Colon (tissue), 2 donors: ENCODE measurements around the gene EVA1C.
"Not testable (repeated sequence)": the region's sequence is repeated elsewhere in the genome, so short reads cannot be mapped to it uniquely, and the experiment has no call there.

Experiments
- FAIRE-seq: peaks from 2 replicates; lab custom pipeline; 2012; peaks lifted over from hg19 to GRCh38; lab: Jason Lieb, UNC
- donor health status: control.
- donor health status: control.

Gene EVA1C, protein sequence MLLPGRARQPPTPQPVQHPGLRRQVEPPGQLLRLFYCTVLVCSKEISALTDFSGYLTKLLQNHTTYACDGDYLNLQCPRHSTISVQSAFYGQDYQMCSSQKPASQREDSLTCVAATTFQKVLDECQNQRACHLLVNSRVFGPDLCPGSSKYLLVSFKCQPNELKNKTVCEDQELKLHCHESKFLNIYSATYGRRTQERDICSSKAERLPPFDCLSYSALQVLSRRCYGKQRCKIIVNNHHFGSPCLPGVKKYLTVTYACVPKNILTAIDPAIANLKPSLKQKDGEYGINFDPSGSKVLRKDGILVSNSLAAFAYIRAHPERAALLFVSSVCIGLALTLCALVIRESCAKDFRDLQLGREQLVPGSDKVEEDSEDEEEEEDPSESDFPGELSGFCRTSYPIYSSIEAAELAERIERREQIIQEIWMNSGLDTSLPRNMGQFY

DNA sequence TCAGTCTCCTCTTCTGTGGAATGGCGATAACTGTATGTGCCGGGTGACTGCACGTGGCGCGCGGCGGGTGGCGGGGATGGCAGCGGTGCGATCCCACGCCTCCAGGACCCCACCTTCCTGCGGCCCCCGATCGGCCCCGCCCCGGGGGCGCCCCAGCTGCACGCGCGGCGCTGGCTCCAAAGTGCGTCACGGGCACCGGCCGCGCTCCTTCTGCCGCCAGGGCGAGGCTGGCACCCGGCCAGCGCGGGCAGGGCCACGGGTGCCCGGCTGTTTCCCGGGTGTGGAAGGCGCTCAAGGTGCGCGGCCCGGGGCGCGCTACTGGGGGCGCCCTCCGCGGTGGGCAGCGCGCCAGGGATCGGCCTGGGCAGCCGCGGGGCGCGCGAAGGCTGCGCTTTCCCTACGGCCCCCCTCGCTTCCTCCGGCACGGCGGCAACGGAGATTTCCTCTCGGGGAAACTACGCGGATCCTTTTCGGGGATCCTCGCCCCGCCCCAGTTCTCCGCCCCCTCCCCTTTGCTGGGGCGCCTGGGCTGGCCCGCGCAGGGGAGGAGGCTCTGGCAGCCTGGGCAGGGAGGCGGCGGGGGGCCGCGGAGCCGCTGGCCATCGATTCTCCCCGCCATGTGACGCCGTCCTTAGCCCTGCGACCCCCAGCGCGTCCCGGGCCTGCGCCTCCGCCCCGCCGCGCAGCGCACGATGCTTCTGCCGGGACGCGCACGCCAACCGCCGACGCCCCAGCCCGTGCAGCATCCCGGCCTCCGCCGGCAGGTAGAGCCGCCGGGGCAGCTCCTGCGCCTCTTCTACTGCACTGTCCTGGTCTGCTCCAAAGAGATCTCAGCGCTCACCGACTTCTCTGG lies at the start of gene EVA1C:
Gene EVA1C, plus strand, starts transcription at position 545 of the 853 bp plus-strand sequence. Its CDS starts 148 bp downstream, at position 693.
- no peak for FAIRE-seq

DNA sequence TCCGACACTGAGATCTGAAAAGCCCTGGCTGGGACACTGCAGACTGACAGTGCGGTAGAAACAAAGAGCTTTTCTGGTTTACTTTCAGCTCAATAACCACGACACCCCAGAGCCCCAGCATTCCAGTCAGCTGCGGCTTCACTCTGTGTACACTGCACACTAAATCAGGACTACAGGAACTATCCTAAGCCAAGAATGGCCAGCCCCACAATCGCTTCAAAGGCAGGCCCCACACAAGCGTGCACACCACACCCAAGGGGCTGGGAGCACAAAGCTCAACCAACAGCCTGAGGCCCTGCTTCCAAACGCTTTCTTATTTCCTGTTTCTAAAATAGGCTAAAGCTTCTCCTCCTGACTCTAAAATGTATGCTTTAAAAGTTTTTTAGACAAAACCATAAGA lies 48.1 kb upstream of the EVA1C start:
- no peak for FAIRE-seq

DNA sequence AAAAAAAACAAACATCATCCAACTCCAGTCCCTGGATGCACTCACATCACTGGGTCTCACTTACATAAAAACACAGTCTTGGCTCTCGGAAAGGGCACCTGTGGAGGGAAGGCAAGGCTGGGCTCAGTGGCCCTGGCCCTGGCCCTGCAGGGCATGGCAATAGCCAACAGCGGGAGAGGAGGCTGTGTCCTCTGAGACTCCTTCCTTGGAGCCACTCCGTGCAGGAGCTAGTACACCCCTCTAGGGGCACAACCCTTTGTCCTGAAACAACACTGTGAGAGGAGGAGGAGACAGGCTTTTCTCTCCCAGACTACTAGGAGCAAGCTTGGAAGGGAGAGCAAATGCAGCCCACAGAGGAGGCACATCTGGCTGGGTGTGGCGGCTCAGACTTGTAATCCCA lies 47.7 kb upstream of the EVA1C start:
- FAIRE-seq: no peak

DNA sequence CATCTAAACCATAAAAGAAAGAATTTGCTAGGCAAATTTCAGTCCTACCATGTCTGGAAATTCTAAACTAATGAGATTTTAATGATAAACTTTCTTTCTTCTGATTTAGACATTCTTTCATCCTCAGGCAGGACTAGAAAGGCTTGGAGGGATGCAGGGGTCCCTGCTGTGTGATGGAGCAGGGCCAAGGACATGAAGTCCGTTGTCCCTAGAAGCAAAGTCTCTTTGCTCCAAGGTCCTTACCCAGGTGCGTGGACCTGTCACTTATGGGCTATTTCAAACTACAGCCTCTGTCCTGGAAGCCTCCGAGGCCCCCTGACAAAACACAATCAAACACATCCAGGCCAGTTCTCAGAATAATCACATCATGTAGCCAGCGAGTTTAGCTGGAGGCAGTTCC lies 46.3 kb upstream of the EVA1C start:
- FAIRE-seq: no peak

- FAIRE-seq: no peak
These were observed 45.3 kb upstream of the EVA1C start for GRCh38 chr21:32367158-32367557.

DNA sequence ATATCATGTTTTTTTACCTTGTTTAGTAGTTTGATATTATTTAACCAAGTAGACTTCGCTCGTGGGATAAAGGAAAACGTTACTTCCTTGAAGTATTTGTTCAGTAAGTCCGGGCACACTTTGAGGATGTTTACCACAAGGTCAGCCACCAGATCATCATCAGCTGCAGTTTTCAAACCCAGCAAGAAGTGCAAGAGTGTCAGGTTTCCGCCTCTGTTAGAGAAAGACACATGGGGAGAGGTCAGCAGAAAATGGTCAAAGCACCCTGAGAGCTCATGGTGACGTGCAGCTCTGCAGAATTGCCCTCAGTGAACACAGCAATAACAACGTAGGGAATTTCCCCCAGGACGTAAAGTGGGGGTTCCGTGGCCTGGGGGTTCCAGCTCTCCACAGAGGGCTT lies 44.1 kb upstream of the EVA1C start:
- no peak for FAIRE-seq

- not testable (repeated sequence) for FAIRE-seq
These were observed 43.5 kb upstream of the EVA1C start for GRCh38 chr21:32368961-32369360.

- FAIRE-seq: no peak
These were observed 41.3 kb upstream of the EVA1C start for GRCh38 chr21:32370998-32371766.

DNA sequence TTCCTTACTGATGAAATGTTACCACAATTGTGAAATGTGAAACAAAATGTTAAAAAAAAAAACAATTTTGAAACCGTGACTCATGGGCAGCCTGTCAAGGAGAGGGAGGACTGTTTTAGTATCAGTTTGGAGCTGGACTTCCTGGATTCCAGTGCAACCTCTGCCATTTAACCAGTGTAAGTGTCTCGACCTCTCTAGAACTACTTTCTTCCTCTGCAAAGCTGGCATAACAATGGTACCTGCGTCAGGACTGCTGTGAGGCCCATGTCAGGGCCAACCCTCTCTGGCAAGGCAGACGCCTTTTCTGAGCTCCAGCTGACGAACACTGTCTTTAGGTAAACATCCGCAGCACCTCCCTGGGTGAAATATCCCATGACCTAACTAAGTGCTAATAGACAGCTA lies 40.6 kb upstream of the EVA1C start:
- no peak for FAIRE-seq

- FAIRE-seq: no peak
These were observed 39.8 kb upstream of the EVA1C start for GRCh38 chr21:32372755-32373154.

DNA sequence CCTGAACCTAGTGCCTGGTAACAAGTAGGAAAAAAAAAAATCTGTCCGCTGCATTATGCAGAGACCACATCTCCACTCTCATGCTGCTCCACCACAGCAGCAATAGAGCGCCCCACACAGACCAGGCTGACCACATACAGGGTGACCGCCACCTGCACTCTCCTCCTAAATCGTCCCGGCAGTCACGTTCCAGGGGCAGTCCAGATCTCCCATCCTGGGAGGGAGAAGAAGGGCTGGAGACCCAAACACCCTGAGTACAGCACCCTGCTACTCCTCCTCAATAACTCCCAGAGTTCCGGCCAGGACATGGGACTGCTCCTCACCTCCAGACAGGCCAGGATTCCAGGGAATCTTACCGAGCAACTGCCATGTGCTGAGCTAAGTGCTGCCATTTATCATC lies 35.0 kb upstream of the EVA1C start:
- no peak for FAIRE-seq

DNA sequence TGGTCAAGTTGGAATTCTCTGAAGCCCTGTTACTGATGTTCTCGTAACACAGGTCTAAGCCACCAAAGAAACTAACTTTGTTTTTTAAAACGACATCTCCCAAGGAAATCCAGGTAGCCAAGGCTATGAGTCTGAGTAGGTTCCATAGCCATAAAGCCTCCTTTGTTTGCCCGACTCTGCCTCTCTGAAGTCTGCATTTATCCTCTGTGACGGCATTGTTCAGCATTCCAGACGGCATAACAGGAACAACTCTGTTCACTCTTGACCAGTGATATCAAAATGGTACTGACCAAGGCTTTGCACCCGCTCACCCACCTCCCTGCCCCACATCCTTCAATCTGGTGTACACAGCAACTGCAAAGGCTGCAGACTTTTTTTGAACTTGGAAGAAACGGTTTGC lies 34.5 kb upstream of the EVA1C start:
- FAIRE-seq: no peak

DNA sequence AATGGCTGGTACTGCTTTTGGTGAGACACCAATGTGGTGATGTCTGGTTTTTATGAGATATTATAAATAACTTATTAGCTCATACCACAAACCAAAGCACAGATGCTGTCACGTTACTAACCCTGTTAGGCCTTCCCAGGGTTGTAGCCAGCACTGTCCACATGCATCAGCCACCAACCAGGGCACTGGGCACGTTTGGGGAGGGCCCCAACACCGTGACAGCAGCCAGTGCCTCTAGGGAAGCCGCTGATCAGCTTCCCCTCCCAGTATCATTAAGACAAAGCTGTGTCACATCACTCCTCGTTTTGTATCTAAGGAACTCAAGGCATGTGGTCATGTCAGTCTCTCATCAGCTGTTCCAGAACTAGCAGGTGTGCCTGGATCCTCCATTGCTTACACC lies 33.5 kb upstream of the EVA1C start:
- no peak for FAIRE-seq

GRCh38 chr21:32380940-32381339 lies 31.6 kb upstream of the EVA1C start:
- no peak for FAIRE-seq

GRCh38 chr21:32381571-32381970 lies 30.9 kb upstream of the EVA1C start:
- no peak for FAIRE-seq

- no peak for FAIRE-seq
These were observed 30.3 kb upstream of the EVA1C start for GRCh38 chr21:32382108-32382644.

- no peak for FAIRE-seq
These were observed 28.7 kb upstream of the EVA1C start for GRCh38 chr21:32383812-32384211.

DNA sequence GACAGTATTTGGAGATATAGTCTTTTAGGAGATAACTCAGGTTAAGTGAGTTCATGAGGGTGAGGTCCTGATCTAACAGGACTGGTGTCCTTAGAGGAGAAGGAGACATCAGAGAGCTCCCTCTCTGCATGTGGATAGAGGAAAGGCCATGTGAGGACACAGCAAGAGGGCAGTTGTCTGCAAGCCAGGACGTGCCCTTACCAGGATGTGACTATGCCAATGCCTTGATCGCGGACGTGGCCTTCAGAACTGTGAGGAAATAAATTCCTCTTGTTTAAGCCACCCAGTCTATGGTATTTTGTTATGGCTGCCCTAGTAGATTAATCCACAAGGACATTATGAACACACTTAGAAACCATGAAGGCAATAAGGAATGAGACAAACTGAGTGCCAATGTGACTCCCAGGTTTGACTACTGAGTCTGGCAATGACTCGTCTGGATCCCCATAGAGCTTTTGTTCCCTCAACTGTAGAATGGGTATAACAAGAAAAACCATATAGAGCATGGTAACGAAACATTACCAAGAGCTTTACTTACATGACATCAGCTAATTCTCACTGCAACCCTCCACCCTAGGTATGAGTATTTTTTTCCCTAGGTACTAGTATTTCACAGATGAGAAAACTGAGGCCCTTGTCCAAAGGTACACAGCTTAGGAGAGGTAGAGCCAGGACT lies 26.2 kb upstream of the EVA1C start:
- FAIRE-seq: no peak

DNA sequence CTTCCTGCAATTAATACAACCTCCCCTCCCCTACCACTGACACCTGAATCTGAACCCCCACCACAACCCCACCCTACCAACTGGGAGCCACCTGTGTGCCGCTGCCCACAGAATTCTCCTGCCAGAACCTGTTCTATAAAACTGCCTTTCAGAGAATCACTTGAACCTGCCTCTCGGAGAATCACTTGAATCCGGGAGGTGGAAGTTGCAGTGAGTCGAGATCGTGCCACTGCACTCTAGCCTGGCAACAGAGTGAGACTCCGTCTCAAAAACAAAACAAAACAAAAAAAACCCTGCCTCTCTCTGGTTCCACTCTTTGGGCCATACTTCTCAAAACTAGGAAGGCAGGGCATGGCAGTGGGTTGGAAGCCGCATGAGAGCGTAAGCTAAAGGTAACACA lies 25.4 kb upstream of the EVA1C start:
- no peak for FAIRE-seq

DNA sequence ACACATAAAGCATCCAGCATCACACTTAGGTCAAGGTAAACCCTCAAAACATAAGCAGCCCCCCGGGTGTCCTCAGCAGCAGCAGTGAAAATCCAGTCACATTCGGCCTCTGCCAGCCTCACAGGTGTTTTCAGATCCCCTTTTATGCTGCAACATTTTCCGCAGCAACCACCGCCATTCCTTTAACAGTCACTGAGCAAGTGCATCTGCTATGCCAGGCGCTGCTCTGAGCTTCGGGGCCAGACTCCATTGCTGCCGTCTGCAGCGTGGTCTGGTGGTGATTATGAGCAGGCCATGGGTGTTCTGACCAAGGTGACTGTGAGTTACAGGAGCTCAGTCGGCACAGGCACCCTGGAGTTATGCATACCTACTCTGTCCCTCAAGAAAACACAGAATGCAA lies 24.2 kb upstream of the EVA1C start:
- no peak for FAIRE-seq

DNA sequence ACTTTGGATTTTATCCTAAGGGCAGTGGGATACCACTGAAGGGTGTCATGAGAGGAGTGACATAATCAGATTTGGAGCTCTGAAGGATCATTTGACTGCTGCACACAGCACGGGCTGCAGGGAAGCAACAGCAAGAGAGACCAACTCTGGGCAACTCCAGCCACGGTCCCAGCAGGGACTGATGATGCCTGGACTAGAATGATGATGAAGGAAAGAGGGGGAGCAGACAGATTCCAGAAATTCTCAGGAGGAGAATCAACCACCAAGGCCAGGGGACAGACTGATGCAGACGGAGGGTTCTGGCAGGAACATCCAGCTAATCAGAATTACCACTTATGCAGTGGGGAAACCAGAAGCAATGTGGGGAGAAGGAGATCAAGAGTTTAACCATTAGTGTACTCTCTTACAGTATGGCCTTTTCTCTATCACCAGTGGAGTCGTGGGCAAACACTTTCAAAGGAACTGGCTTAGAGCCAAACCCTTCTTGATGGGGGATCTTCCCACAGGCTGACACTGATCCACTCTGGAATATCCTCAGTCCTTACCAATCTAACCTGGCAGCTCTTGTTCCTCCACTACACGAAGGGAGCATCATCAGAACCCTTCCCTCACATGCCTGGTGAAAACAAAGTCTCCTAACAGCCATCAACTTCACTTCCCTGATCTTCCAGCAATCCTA lies 23.0 kb upstream of the EVA1C start:
- no peak for FAIRE-seq
